ENCODE data around the gene RASSF3.

Gene RASSF3

GRCh38 chr12:64679487-64680001, 69.2 kb downstream of the RASSF3 start:
- Histone ChIP-seq H3K4me3 (replicated peaks; ENCODE audit: insufficient read depth, low read length) (no peak overlapping the region), H3K27me3 (ENCODE audit: insufficient read depth, poor library complexity, severe bottlenecking) (no peaks in the 10 kb centered on the region), H3K27ac (replicated peaks) (no peak overlapping the region)
- DNase-seq (ENCODE audit: low read depth in 1 of 2, low spot score in 1 of 2) = no peak
- TF ChIP-seq CTCF (IDR thresholded peaks at IDR 0.05; ENCODE audit: insufficient read depth, low read length) = no peak

GRCh38 chr12:64680235-64680634, 69.9 kb downstream of the RASSF3 start:
- Histone ChIP-seq H3K27ac (replicated peaks) (no peak overlapping the region), H3K27me3 (ENCODE audit: insufficient read depth, poor library complexity, severe bottlenecking) (no peaks in the 10 kb centered on the region), H3K4me3 (replicated peaks; ENCODE audit: insufficient read depth, low read length) (no peak overlapping the region)
- no peak for DNase-seq (ENCODE audit: low read depth in 1 of 2, low spot score in 1 of 2)
- TF ChIP-seq CTCF (IDR thresholded peaks at IDR 0.05; ENCODE audit: insufficient read depth, low read length) (no peak), POLR2AphosphoS5 (IDR thresholded peaks at IDR 0.05; ENCODE audit: low read depth) (no peak), SPI1 (IDR thresholded peaks at IDR 0.05; ENCODE audit: borderline replicate concordance, low read depth) (no peak), GABPA (IDR thresholded peaks at IDR 0.05; ENCODE audit: low read depth) (no peak), REST (IDR thresholded peaks at IDR 0.05; ENCODE audit: insufficient replicate concordance, low read depth) (no peak)

GRCh38 chr12:64681200-64682052, 71.1 kb downstream of the RASSF3 start:
- peak in 1 of 2 experiments; percentile 59 for DNase-seq (ENCODE audit: low read depth in 1 of 2, low spot score in 1 of 2)
- Histone ChIP-seq H3K4me3 (replicated peaks; ENCODE audit: insufficient read depth, low read length) (no peak overlapping the region), H3K27me3 (ENCODE audit: insufficient read depth, poor library complexity, severe bottlenecking) (no peaks in the 10 kb centered on the region), H3K27ac (replicated peaks) (0 out of 2 replicates have a peak overlapping the region, but pooled peaks have one; percentile 8)
- TF ChIP-seq REST (IDR thresholded peaks at IDR 0.05; ENCODE audit: insufficient replicate concordance, low read depth) (no peak), POLR2AphosphoS5 (IDR thresholded peaks at IDR 0.05; ENCODE audit: low read depth) (no peak), CTCF (IDR thresholded peaks at IDR 0.05; ENCODE audit: insufficient read depth, low read length) (no peak), SPI1 (IDR thresholded peaks at IDR 0.05; ENCODE audit: borderline replicate concordance, low read depth) (no peak), GABPA (IDR thresholded peaks at IDR 0.05; ENCODE audit: low read depth) (no peak)

Data from HL-60 (cell line).